Esophagus muscularis mucosa (tissue), 4 donors: ENCODE results near the gene CXCR6. TPM values are rescaled to one million over a fixed set of nuclear protein-coding genes. Genes with fewer than 3 reads are reported as not detected.

ENCODE experiments used
- DNase-seq: peaks from one replicate; pipeline ENCODE4 v3.0.0-alpha.2; 2017; ENCODE audit errors: extremely low spot score
- H3K27ac ChIP-seq, 4 donors: fragments of 200-600 bp; sonication (generic); replicated peaks in 1 of 4; 1 replicate in 3 of 4; 2 replicates in 1 of 4; pipeline ENCODE4 v1.5.1; 2016 to 2019; ENCODE audit warnings: mild to moderate bottlenecking in 1 of 4
- H3K27me3 ChIP-seq, 4 donors: fragments of 200-600 bp; sonication (generic); one replicate each; pipeline versions ENCODE4 v1.5.1 to v1.6.0; 2016 to 2019
- H3K36me3 ChIP-seq, 4 donors: fragments of 200-600 bp; sonication (generic); one replicate each; pipeline ENCODE4 v1.5.1; 2016 to 2019
- H3K4me1 ChIP-seq, 4 donors: fragments of 200-600 bp; sonication (generic); one replicate each; pipeline ENCODE4 v1.5.1; 2016 to 2019
- H3K4me3 ChIP-seq, 4 donors: fragments of 200-600 bp; sonication (generic); 1 replicate in 2 of 4; 2 replicates in 2 of 4; pipeline ENCODE4 v1.5.1; 2016 to 2019; ENCODE audit warnings: mild to moderate bottlenecking in 4 of 4, moderate library complexity in 1 of 4
- H3K9me3 ChIP-seq, 4 donors: fragments of 200-600 bp; sonication (generic); 1 replicate in 3 of 4; 2 replicates in 1 of 4; pipeline ENCODE4 v1.5.1; 2016 to 2019
- EP300 ChIP-seq: sonication (generic); formaldehyde crosslinking; IDR thresholded peaks from one replicate; pipeline ENCODE4 v1.6.1; 2017; ENCODE audit warnings: antibody characterized with exemption
- POLR2A ChIP-seq: fragments of 450-650 bp; IDR thresholded peaks from one replicate; pipeline ENCODE4 v1.6.1; 2017; ENCODE audit warnings: antibody characterized with exemption, moderate library complexity, mild to moderate bottlenecking, low read depth
- POLR2AphosphoS5 ChIP-seq, 2 donors: sonication (generic); formaldehyde crosslinking; IDR thresholded peaks; one replicate each; pipeline ENCODE4 v1.6.1; 2017; ENCODE audit warnings: antibody characterized with exemption in 2 of 2
- WGBS: methylation state at CpG from one replicate; pipeline ENCODE4 v1.1.5; 2018; 5-methylcytosine and 5-hydroxymethylcytosine counted together
- intact Hi-C: fragments of 100-400 bp; cut with DNase I; formaldehyde crosslinking; loops from one replicate; pipeline ENCODE4 v1.15.1; 2023
- total RNA-seq, 4 donors: library from RNA; depleted of rRNA; stranded (reverse); fragments of >200 nt; gene quantifications; one replicate each; pipeline versions ENCODE4 v1.1.0 to v1.2.1, GENCODE V29; 2016
- TF ChIP-seq, protein P1 (sequence below), 3 experiments: fragments of 200-600 bp in 2 of 3; fragments of 450-650 bp in 1 of 3; sonication (generic) in 2 of 3; IDR thresholded peaks; one replicate each; pipeline ENCODE4 v1.5.1; 2017 to 2019; ENCODE audit warnings: antibody characterized with exemption in 3 of 3, mild to moderate bottlenecking in 2 of 3, moderate library complexity in 1 of 3

CXCR6 gene
- total RNA-seq, 4 donors from 2014 or later = 0.39 to 7.1 (median 0.49) TPM

- no peak for DNase-seq
- no peak overlapping the region for H3K4me3 ChIP-seq
- no peaks in the 10 kb centered on the region for H3K27me3 ChIP-seq
- TF ChIP-seq POLR2AphosphoS5 (IDR thresholded peaks at IDR 0.05) = no peak
- no peak for TF ChIP-seq EP300
- TF ChIP-seq, protein P1, sequence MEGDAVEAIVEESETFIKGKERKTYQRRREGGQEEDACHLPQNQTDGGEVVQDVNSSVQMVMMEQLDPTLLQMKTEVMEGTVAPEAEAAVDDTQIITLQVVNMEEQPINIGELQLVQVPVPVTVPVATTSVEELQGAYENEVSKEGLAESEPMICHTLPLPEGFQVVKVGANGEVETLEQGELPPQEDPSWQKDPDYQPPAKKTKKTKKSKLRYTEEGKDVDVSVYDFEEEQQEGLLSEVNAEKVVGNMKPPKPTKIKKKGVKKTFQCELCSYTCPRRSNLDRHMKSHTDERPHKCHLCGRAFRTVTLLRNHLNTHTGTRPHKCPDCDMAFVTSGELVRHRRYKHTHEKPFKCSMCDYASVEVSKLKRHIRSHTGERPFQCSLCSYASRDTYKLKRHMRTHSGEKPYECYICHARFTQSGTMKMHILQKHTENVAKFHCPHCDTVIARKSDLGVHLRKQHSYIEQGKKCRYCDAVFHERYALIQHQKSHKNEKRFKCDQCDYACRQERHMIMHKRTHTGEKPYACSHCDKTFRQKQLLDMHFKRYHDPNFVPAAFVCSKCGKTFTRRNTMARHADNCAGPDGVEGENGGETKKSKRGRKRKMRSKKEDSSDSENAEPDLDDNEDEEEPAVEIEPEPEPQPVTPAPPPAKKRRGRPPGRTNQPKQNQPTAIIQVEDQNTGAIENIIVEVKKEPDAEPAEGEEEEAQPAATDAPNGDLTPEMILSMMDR (IDR thresholded peaks at IDR 0.05) = no peak
- TF ChIP-seq POLR2A = no peak
- 90% methylated on average over 3 of the region's 3 CpGs for WGBS
- H3K36me3 ChIP-seq = peaks cover 0 to 3% (median 0%) of the 10 kb centered on the region in 4 donors
- peaks cover 0 to 13% (median 7%) of the 10 kb centered on the region in 4 donors for H3K4me1 ChIP-seq
- no peaks in the 10 kb centered on the region for H3K9me3 ChIP-seq
- intact Hi-C loops = no loop called here
- no peak overlapping the region for H3K27ac ChIP-seq
Measured at GRCh38 chr3:45904931-45905330, 38.3 kb upstream of the CXCR6 start.

DNA sequence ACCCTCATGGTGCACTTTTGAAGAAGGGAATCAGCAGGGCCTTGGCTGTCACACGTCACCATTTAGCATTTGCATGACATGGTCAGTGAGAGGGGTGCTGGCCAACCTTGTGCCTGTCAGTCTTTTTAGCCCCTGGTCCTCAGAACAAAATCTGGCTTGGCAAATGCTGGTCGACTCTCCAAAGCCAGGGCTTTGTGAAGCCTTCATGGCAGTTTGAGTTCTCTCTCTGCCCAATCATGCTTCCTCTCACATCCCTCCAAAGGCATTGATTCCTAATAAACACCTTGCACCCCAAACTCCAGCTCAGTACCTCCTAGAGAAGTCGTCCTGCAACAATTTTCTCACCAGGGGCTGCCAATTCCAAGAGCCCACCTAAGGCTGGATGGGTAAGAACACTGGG is 37.5 kb upstream of the CXCR6 start:
- no peak for DNase-seq
- TF ChIP-seq POLR2A = no peak
- no peak for TF ChIP-seq POLR2AphosphoS5 (IDR thresholded peaks at IDR 0.05)
- TF ChIP-seq EP300 = no peak
- TF ChIP-seq, protein P1 (IDR thresholded peaks at IDR 0.05) = no peak
- peaks cover 0 to 13% (median 7%) of the 10 kb centered on the region in 4 donors for H3K4me1 ChIP-seq
- no peaks in the 10 kb centered on the region for H3K9me3 ChIP-seq
- peaks cover 0 to 3% (median 0%) of the 10 kb centered on the region in 4 donors for H3K36me3 ChIP-seq
- no peaks in the 10 kb centered on the region for H3K27me3 ChIP-seq
- WGBS = 83% methylated on average over 2 of the region's 3 CpGs
- intact Hi-C loops = no loop called here
- no peak overlapping the region for H3K4me3 ChIP-seq
- no peak overlapping the region for H3K27ac ChIP-seq

DNA sequence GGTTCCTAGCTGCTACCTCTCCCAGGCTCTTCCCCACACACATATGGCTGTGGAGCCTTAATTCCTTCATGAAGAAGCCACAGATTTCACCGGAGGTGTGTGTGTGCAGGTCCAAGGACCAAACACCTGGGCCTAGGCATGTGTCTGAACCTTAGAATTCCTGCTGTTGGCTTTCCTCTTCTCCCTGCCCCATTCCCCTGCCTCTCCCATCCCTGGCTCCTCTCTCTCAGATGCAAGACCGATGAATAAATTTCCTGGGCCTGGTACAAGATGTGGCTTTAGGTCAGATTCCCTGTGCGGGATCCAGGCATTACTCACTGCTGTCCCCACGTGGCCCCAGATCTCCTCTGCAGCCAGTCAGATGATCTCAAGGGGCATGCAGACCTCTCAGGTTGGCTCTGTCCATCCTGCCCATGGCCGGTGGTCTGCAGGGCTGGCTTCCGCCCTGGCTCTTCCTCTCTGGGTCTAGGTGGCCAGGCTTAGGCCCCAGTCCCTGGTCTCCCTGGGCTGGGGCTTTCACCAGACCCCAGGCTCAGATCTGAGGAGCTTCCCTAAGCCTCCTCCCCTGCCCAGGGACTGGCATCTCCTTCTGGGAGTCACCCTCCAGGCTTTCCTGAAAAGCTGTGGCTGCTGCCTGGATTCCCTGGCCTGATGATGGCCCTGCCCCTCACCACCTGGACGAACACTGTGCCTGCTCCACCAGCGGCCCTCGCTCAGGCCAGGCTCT is 36.4 kb upstream of the CXCR6 start:
- Histone ChIP-seq H3K4me1 (peaks cover 0 to 13% (median 7%) of the 10 kb centered on the region in 4 donors), H3K27me3 (no peaks in the 10 kb centered on the region), H3K36me3 (peaks cover 0 to 3% (median 0%) of the 10 kb centered on the region in 4 donors), H3K4me3 (no peak overlapping the region), H3K27ac (peak overlapping the region in 1 of 4 donors; percentile 39), H3K9me3 (no peaks in the 10 kb centered on the region)
- no peak for DNase-seq
- intact Hi-C loops = no loop called here
- TF ChIP-seq, protein P1 (IDR thresholded peaks at IDR 0.05) = peak in 1 of 3 experiments; percentile 43
- no peak for TF ChIP-seq EP300
- WGBS = 42% methylated on average over 5 of the region's 9 CpGs

DNA sequence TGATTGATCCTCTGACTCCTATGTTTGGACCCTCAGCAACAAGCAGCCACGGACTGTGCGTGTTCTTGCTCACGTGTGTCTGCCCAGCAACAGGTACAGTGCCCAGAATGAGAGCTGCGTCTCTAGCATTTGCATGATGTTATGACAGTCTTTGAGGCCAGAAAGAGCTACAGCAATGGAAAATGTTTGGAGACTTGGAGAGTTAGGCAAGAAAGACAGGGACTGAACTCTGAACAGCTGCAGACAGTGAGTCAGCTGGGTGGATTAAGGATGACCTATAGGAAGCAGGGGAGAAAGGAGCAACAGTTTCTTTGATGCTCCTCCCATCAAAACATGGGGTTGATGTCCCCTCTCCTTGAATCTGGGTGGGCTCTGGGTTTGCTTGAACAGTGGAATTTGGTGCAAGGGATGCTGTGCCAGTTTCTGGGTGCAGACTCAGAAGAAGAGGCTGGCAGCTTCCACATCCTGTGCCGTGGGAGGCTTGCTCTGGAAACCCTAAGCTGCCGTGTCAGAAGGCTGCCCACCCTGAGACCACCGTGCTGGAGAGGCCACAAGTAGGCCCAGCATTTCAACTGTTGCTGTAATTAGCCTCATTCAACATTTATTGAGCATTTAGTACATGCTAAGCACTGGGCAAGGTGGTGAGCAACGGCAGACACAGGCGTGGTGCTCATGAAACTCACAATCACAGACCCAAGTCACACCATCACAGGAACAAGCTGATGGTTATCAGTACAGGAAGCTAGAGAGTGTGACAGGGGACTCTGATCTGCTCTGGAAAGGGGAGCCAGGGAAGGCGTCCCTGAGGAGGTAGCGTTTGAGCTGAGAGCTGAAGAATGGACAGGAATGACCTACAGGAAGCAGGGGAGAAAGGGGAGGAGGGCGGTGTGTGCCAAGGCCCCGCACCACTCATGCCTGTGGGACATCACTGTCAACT is 35.2 kb upstream of the CXCR6 start:
- DNase-seq = no peak
- WGBS = 71% methylated on average over 12 of the region's 13 CpGs
- peak overlapping the region in 2 of 4 donors; percentile 24 to 39 for H3K27ac ChIP-seq
- H3K4me1 ChIP-seq = peaks cover 0 to 13% (median 7%) of the 10 kb centered on the region in 4 donors
- H3K4me3 ChIP-seq = no peak overlapping the region
- no peaks in the 10 kb centered on the region for H3K27me3 ChIP-seq
- peaks cover 0 to 3% (median 0%) of the 10 kb centered on the region in 4 donors for H3K36me3 ChIP-seq
- H3K9me3 ChIP-seq = no peaks in the 10 kb centered on the region
- intact Hi-C loops = no loop called here
- no peak for TF ChIP-seq EP300
- TF ChIP-seq POLR2A = no peak
- TF ChIP-seq POLR2AphosphoS5 (IDR thresholded peaks at IDR 0.05) = no peak
- TF ChIP-seq, protein P1 (IDR thresholded peaks at IDR 0.05) = no peak
